GM21529 (cell line): ENCODE data around the gene ACVR1.
A peak's percentile ranks its signal among the peaks of the same experiment; 100 is the strongest.
"Not testable (repeated sequence)": the region's sequence is repeated elsewhere in the genome, so short reads cannot be mapped to it uniquely, and the experiment has no call there.

Experiments used
- ATAC-seq: cut with Tn5 transposase; IDR thresholded peaks from one replicate; pipeline ENCODE4 v1.9.1; 2021; ENCODE audit not compliant: unreplicated experiment

The ACVR1 gene

GRCh38 chr2:157769856-157770255 lies 106.3 kb downstream of the ACVR1 start:
- no peak for ATAC-seq

DNA sequence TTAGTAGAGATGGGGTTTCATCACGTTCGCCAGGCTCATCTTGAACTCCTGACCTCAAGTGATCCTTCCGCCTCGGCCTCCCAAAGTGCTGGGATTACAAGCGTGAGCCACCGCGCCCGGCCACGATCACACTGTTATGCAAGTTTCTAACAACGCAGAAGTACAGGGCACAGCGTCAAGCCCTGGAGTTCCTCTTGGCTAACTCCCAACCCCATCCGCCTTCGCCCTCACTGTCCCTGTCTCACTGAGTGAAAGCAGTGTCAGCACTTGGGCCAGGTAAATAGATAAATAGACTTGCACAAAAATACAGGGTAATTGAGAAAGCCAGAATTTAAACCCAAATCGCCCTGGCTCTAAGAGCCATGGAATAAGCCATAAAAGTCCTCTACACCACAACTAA lies 111.7 kb downstream of the ACVR1 start:
- ATAC-seq: no peak

- ATAC-seq: no peak
These were observed 114.6 kb downstream of the ACVR1 start for GRCh38 chr2:157761520-157761919.

DNA sequence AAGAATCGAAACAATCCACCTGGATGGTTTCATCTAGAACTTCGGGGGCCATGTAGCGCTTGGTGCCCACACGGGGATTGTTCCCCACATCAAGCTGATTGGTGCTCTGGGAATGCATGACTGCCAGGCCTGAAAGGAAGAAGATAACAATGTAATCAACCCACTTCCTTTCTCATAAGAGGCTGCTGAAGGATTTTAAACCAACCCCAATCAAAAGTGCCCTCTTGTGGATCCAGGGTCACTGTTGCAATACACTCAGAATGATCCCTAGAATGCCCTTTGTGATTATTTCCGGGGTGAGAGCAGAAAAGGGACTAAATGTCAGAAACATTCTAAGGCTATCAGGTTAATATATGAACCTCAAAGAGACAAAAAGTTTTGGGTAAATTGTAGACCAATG lies 115.2 kb downstream of the ACVR1 start:
- ATAC-seq: no peak

DNA sequence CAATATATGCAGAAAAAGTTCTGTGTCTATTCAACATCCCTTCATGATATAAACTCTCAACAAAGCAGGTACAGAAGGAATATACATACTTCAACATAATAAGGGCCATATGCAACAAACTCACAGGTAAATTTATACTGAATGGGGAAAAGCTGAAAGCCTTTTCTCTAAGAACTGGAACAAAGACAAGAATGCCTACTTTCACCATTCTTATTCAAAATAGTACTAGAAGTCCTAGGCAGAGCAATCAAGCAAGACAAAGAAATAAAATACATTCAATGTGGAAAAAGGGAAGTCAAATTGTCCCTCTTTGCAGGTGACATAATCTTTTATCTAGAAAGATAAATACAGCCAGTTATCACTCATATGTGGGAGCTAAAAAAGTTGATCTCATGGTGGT lies 116.3 kb downstream of the ACVR1 start:
- ATAC-seq: no peak

GRCh38 chr2:157758586-157758985 lies 117.5 kb downstream of the ACVR1 start:
- ATAC-seq: no peak

GRCh38 chr2:157757500-157757899 lies 118.6 kb downstream of the ACVR1 start:
- no peak for ATAC-seq

- not testable (repeated sequence) for ATAC-seq
These were observed 119.7 kb downstream of the ACVR1 start for GRCh38 chr2:157756447-157756846.

GRCh38 chr2:157751462-157752058 lies 124.6 kb downstream of the ACVR1 start:
- ATAC-seq: peak; percentile 61

DNA sequence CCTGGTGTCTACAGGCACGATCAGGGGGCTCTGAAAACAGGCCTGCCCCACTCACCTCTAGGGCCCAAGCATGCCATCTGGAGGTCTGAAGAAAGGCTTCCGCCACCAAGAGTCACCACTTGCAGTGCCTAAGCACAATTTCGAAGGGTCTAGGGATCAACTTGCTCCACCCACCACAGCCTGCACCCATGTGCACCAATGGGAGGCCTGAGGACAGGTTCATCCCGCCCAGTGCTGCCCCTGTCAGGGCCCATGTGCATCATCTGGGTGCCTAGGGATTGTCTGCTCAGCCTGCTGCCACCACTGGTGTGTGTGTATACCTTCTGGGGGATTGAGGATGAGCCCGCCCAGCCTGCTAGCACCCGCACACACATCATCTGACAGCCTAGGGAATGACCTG lies 126.4 kb downstream of the ACVR1 start:
- ATAC-seq: no peak

DNA sequence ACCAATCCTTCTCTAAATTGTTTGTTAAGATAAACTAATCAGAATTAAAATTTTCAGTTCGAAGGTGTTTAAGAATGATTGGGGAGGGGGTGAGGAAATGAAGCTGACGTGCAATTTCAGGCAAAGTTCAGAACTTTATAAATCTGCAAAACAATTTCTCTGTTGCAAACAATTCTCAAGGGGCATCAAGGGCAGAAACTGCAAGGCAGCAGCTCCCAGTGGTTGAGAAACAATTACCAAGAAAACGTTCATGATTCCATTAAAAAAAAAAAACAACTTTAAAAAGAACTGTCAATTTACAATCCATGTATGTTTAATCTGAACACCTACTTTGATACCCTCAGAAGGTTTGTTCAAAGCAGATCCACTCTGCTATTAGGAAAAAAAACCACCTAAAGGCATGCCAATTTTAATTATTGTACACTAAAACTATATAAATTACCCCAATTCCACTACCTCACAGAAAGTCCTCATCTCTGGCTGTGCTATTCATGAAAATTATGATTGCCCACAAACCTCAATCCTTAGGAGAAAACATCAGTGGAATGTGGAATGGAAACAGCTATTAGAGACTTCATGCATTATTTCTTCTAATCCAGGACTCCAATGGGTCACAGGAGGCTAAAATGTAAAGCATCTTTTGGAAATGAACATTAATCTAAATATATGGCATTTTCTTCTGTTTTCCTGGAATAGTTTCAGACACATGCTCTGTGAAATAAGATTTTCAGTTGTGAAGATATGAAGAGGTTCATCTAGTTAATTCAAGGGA lies 127.6 kb downstream of the ACVR1 start:
- no peak for ATAC-seq

DNA sequence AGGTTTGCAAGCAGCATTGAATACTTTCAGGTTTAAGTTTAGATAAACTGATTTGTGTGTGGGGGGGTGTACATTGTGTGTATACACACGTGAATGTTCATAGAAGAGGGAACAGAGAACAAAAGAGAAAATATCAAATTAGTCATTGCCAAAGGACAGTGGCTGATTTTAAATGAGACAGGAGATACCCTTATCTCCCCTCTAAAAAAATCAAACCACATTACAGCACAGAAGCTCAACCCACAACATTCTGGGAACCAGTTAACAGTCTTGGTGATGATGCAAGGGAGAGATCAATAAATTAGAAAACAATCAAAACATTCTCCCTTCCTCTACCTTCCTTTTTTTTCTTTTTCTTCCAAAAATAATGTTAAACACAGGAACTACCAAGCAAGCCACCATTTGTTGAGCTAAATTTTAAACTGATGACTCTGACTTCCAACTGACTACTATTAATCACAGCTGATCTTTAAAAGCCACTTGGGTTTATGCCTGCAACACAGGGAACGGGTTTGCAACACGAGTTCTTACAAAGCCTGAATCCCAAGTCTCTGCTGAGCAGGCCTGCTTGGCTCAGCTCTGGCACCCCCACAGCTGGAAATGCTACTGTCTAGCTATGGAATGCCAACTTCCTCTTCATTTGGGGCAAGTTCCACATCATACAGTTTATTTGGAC lies 128.3 kb downstream of the ACVR1 start:
- ATAC-seq: peak; percentile 47

- no peak for ATAC-seq
These were observed 128.8 kb downstream of the ACVR1 start for GRCh38 chr2:157747280-157747679.

DNA sequence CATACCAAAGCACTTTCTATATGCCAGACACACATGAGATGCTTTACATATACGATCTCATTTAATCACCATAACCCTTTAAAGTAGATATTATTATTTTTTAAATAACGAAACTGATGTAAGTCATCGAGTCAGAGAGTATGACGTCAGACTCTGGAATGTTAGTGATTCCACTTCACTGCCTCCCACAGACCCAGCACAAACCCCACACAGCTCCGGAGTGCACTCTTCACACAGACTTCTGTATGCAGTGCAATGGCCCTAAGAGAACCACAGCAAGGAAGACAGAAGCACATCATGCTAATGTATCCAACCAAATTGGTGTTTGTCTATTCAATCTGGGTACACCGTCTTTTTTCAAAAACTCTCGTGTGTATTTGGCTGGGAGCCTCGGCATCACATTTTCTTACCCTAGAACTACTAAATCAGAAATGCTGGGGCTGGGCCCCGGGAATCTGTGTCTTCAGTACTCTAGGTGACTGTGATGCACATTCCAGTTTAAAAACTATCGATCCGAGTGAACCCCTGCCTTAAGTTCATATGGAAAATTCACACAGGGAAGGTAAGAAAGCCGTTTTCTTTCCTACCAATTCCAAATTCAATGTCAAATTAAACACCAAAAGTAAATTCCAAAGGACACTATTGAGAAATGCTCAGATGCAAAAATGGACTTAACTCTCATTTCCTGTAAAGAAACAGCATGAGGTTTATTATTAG lies 129.7 kb downstream of the ACVR1 start:
- ATAC-seq: no peak

- no peak for ATAC-seq
These were observed 131.5 kb downstream of the ACVR1 start for GRCh38 chr2:157744571-157745076.

GRCh38 chr2:157743051-157743450 lies 133.1 kb downstream of the ACVR1 start:
- peak; percentile 78 for ATAC-seq

DNA sequence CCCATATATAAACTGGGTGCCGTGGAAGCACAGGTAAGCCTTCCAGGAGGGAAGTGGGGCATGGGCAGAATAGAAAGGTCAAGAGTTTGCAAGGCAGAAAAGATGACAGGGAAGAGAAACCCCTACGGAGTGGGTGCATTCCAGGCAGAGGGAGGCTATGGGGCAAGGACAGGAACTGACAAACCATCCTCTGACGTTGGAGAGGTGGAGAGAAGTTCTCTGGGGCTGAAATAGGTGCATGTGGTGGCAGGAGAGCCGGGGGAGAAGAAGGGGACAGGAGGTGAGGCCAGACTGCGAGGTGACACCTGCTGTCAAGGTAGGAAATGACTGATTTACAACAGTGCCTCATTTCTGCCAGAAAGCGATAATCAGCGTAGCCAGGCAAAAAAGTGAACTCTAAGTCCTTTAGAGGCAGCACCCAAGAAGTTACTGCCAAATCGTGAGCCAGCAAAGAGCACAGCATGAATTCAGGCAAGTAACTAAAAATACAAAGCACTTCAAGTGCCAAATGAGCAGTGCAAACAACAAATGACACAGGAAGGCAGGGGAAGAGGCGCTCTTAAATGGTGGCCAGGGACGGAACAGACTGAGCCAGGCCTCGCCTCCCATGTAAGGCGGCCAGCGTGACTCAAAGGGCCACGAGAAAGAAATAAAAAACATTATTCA lies 134.2 kb downstream of the ACVR1 start:
- ATAC-seq: no peak

DNA sequence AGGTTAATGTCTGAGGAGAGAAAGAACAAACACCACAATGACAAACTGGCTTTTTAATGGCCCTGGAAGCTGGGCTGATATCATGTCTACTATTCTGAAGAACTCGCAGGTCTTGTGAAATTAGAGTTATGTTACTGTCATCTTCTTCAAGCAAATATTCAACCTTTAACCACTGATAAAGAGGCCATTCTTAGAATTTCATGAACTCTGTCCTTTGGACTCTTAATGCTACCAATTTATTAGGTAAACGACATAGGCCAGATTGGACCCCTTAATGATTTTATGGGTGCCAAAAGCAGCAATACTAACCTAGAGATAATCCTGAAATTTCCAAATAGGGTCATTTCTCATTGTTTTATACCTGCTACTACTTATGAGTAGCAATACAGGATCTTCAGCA lies 138.5 kb downstream of the ACVR1 start:
- no peak for ATAC-seq

- ATAC-seq: peak; percentile 52
These were observed 140.6 kb downstream of the ACVR1 start for GRCh38 chr2:157735532-157735931.

- no peak for ATAC-seq
These were observed 142.9 kb downstream of the ACVR1 start for GRCh38 chr2:157733263-157733662.

DNA sequence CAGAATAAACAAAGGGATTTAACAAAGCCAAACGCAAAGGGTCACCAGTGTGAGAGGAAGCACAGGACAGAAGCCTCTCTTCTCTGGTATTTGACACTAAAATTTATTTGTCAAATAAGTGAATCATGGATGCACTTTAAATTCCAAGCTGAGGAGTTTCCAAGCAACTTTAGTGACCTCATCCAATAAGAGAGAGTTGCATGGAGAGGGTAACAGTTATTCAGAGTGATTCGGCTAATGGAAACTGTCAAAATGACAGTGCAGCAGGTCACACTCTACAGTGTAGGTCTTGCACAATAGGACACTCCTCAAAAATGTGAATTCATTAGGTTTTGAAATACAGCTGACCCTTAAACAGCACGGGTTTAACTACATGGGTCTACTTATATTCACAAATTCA lies 143.5 kb downstream of the ACVR1 start:
- no peak for ATAC-seq
